ENCODE data around the gene DIAPH2. TPM values are rescaled to one million over a fixed set of nuclear protein-coding genes. Genes with fewer than 3 reads are reported as not detected.
"Not testable (repeated sequence)": the region's sequence is repeated elsewhere in the genome, so short reads cannot be mapped to it uniquely, and the experiment has no call there.

The DIAPH2 gene
- total RNA-seq, 4 donors from 2014 or later = 16.7 to 27.3 (median 20.3) TPM

GRCh38 chrX:96834137-96834536, 149.5 kb downstream of the DIAPH2 start:
- intact Hi-C loops (cut with DNase I; ENCODE audit: low total_unique reads) = no loop called here
- DNase-seq (ENCODE audit: low spot score in 2 of 2) = no peak
- WGBS, 2 donors = 85 to 100% methylated on average over 1 of the region's 1 CpG
- TF ChIP-seq CTCF (IDR thresholded peaks at IDR 0.05) = no peak
- TF ChIP-seq POLR2A (IDR thresholded peaks at IDR 0.05) = no peak
- H3K4me3 ChIP-seq (ENCODE audit: low read depth, poor library complexity, severe bottlenecking) = no peak overlapping the region

- H3K4me3 ChIP-seq (ENCODE audit: low read depth, poor library complexity, severe bottlenecking) = no peak overlapping the region
- no peak for TF ChIP-seq POLR2A (IDR thresholded peaks at IDR 0.05)
- no peak for TF ChIP-seq CTCF (IDR thresholded peaks at IDR 0.05)
- intact Hi-C loops (cut with DNase I; ENCODE audit: low total_unique reads) = no loop called here
- DNase-seq (ENCODE audit: low spot score in 2 of 2) = no peak
- WGBS, 2 donors = 79 to 91% methylated on average over 5 of the region's 5 CpGs
These were observed 151.1 kb downstream of the DIAPH2 start for GRCh38 chrX:96835660-96836289.

- 53 to 67% methylated on average over 3 of the region's 3 CpGs for WGBS, 2 donors
- DNase-seq (ENCODE audit: low spot score in 2 of 2) = no peak
- intact Hi-C loops (cut with DNase I; ENCODE audit: low total_unique reads) = no loop called here
- TF ChIP-seq CTCF (IDR thresholded peaks at IDR 0.05) = no peak
- TF ChIP-seq POLR2A (IDR thresholded peaks at IDR 0.05) = no peak
- no peak overlapping the region for H3K4me3 ChIP-seq (ENCODE audit: low read depth, poor library complexity, severe bottlenecking)
These were observed 153.2 kb downstream of the DIAPH2 start for GRCh38 chrX:96837808-96838207.

- 59 to 63% methylated on average over 1 of the region's 1 CpG for WGBS, 2 donors
These were observed 153.9 kb downstream of the DIAPH2 start for GRCh38 chrX:96838537-96838936.

GRCh38 chrX:96841325-96841724, 156.7 kb downstream of the DIAPH2 start:
- no peak for DNase-seq (ENCODE audit: low spot score in 2 of 2)
- intact Hi-C loops (cut with DNase I; ENCODE audit: low total_unique reads) = no loop called here
- no peak for TF ChIP-seq CTCF (IDR thresholded peaks at IDR 0.05)
- no peak overlapping the region for H3K4me3 ChIP-seq (ENCODE audit: low read depth, poor library complexity, severe bottlenecking)
- 71 to 91% methylated on average over 1 of the region's 1 CpG for WGBS, 2 donors

More at GRCh38 chrX:96838537-96838936, 153.9 kb downstream of the DIAPH2 start:
- no peak for TF ChIP-seq POLR2A (IDR thresholded peaks at IDR 0.05)
- TF ChIP-seq CTCF (IDR thresholded peaks at IDR 0.05) = no peak
- intact Hi-C loops (cut with DNase I; ENCODE audit: low total_unique reads) = no loop called here
- DNase-seq (ENCODE audit: low spot score in 2 of 2) = no peak
- no peak overlapping the region for H3K4me3 ChIP-seq (ENCODE audit: low read depth, poor library complexity, severe bottlenecking)

- intact Hi-C loops (cut with DNase I; ENCODE audit: low total_unique reads); H3K4me3 ChIP-seq (ENCODE audit: low read depth, poor library complexity, severe bottlenecking); DNase-seq (ENCODE audit: low spot score in 2 of 2): not testable (repeated sequence)
- WGBS, 2 donors = 74 to 100% methylated on average over 3 of the region's 3 CpGs
These were observed 157.2 kb downstream of the DIAPH2 start for GRCh38 chrX:96841866-96842265.
